ENCODE results near the gene LCP2.

- TF ChIP-seq POLR2A (IDR thresholded peaks at IDR 0.05) (no peak), CTCF (IDR thresholded peaks at IDR 0.05 in 4 of 5, conservative IDR thresholded peaks at IDR 0.05 in 1 of 5) (no peak)
Observed at GRCh38 chr5:170316937-170317336, 19.4 kb upstream of the LCP2 start.

Measured in gastrocnemius medialis (tissue), 4 donors.